Activated CD4-positive, alpha-beta T cell treated with anti-CD3 and anti-CD28 coated beads for 24 hours (primary cell): ENCODE data around the gene TCF4.

ENCODE experiments used
- DNase-seq, 2 donors: peaks; one replicate each; pipeline ENCODE4 v3.0.0-alpha.2; 2020; ENCODE audit warnings: low read depth in 2 of 2

The TCF4 gene

DNA sequence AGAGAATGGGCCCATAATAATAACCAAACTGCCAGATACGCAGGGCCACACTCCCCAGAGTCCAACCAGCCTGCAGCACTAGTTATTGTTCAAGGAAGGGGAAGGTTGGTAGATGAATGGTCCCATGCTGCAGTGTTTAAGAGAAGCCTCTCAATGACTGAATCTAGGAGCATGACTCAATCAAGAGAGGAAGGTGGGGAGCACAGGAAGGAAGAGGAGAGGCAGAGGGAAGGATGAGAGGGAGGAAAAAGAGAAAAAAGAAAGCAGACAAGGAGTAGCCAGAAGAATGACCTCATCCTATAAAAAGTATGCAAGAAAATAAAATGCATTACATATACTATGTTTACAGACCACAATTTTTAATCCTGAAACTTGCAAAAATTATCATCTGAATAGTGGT is 174.5 kb downstream of the TCF4 start:
- no peak for DNase-seq

DNA sequence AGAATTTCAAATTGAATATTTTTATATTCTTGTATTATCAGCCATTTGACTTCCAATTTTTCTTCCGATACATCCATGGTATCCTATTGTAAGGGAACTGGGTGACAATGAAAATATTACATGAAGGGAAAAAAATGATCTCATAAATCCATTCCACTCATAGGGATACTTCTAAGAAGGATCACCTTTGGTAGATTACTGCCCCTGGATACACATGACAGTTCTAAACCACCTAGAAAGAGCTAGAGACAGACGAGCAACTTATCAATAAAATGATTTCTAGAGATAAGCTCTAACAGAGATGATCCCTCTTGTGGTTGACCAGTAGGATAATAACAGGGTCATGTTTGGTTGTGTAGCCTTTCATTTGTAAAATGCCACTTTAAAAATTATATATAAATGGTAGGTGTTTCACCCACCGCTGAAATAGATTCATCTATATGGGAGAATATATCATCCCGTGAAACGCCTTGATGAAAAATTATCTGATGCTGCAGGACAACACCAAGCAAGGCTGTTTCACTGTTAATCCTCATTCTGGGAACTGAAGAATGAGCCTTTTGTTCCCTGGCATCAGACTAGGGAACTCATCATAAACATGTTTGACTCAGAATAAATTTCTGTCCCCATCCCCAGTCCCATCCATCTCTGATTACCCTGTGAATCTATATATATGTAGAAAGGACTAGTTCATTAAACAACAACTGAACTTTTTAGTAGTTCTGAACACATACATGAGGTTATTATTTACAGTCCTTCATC is 180.0 kb downstream of the TCF4 start:
- no peak for DNase-seq

DNA sequence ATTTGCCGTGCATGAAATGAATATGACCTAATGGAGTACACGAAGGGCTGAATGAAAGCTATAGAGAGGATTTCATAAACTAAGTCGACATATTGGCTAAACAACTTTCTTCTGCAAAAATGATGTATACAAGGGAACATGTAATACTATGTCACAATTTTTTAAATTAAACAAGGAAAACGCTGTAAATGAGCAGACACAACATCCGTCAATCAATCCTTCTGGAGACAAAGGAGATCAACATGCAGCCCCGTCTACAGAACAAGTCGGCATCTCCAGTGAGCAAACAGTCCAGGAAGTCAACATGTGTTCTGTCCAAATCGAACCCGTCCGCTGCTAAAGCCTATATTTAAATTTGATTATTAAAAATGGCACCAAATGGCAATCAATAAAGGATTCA is 180.8 kb downstream of the TCF4 start:
- no peak for DNase-seq

DNA sequence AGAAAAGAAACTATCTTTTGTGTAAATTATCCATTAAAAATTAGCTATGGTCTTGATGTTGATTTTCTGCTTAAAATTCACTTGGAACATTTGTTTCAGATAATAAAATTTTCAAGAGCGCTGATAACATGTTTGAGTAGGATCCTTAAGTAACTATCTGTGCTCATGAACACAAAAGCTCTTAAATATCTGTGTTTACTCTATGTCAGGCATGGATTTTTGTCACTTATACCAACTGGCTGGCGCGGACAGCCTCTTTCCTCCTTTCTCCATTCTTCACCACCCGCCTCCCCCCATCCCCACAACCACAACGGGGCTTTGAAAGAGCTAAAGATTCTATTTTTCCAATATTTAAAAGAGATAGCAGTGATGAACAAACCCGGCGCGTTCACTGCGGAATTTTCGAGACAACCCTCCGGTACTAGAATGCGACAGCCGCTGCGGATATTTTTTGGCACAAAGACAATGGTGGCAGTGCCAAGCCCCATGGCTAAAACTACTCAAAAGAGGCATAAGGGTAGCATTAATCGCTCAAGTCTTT is 181.5 kb downstream of the TCF4 start:
- DNase-seq = no peak

DNA sequence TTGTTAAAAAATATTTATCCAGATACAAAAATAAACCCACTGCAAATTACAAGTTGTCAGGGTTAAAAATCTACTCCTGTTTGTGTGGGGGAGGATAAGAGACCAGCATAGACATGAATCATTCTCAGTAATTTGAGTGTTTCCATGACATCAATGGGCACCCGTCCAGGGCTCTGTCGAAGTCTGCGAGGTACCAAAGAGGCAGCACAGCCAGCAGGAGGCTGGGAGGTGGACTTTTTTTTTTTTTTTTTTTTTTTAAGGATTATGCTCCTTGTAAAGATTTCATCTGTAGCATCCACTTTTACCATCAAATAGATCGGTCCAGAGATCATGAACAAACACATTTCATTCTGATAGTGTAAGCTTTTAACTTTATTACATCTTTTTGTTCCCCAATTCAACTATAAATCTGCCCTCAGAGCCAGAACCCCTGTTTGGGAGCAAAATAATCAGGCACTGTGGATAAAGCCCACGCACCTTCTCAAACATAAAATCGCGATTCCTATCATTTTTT is 182.0 kb downstream of the TCF4 start:
- DNase-seq = no peak

DNA sequence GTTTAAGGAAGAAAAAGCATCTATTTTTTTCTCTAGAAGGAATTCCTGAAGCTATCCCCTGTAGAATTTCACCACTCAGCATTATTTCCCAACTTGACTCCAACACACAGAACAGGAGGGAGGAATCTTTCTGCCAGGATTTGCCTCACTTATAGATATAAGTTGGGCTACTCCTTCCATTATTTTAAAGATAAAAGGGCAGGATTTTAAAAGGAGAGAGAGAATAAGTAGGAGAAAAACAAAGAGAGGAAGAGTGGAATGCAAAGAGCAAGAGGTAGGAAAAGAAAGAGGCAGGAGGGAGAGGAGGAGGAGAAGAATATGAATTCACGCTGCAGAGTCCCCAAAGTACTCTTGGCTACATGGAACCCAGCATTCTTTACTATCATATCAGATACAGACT is 182.5 kb downstream of the TCF4 start:
- no peak for DNase-seq

DNA sequence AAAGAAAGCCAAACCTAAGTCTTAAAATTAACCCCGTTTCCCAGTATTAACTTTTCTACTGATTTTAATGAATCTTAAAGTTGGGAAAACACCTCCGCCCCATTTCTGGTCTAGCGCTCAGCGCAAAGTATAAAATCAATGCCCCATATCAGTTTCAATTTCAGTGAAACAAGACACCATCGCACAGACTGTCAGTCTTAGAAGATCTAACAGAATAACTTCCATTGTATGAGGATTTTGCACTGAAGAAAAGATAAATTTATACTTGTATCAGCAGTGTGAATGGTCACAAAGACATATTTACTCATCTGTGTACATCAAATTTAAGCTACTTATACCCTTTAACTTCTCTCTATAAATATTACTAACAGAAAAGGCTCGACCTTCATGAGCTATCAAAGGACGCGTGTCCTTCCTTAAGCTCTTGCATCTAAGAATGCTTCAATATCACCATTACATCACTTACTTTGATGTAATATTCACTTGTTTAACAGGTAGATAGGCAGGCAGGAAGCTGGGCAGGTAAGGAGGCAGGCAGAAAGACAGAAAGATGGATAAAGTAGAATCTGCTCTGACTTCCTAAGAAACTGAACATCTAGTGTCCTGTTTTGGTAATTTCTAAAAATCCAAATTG is 183.0 kb downstream of the TCF4 start:
- no peak for DNase-seq

DNA sequence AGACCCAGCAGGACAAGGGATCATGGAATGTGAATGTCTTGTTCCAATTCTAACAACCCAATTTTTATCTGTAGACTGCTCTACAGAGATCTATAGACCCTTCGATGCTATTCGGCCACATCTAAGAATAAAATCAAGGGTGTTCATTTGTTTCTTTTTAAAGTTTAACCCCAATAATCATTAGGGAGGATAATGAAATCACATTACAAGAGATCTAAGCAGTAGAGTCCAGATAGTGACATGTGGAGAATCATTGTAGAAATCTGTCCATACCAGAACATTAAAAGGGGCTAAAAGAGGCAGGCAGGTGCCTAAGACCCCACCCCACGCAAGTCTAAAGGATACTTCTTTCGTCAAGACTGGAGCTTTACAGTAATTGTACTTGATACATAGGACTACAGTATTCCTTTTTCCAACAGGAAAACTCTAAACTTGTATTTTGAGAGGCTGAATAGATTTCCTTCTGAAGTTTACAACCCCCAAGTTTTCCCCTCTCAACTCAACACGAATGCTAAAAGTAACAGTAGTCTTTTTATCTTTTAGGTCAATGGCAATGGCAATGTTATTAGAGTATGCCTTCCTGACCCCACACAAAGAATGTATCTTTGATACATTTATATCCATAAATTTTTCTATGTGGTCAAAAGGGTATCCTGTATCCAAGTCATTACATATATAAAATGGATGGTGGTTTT is 183.7 kb downstream of the TCF4 start:
- DNase-seq = no peak

DNA sequence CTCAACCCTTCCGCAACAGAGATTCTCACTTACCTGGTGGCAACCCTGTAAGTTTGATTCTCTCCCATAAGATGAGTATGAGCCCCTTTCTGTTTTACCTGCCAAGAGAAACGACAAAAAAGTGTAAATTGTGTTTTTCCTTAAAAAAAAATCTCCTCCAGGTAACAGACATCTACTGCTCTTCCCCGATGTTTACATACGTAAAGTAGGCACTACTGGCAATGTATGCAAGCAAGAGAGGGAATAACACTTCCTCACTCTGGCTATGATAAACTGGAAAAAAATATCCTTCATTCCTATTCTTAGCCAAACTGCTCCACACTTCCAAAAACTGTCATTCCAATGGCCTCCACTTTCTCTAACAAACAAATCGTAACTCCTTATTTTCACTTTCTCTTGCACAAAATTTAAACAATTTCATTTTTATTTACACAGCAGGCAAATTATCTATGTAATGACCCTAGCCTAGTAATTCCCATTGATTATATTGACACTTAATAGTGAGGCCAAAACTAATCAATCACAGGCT is 184.5 kb downstream of the TCF4 start:
- DNase-seq = no peak

DNA sequence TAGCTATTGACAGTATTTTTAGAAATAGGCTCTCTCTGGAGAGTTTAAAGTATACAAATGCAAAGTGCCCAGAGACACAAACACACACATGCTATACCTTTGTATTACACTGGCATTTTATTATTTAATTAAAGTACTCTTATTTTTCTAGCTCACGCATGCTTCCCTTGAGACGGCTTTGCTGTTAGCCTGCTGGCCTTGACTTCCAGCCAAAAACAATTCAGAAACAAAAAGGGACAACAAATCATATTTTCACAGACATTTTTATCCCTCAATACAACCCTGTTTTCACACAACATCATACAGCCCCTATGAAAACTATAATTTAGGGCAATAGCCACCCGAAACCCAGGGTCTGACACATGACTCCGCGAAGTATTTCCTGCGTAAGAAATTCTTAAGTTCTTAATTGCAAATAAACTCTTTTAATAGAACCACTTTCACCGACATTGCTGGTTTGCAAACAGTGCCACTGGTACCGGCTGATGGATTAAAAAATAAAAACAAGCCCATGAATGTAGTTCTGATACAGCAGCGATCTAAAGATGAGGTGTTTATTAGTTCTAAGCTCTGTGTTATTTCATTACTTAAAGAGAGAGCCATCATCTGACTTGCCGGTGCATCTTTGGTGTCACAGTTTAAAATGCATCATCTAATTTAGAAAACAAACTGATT is 185.1 kb downstream of the TCF4 start:
- no peak for DNase-seq

DNA sequence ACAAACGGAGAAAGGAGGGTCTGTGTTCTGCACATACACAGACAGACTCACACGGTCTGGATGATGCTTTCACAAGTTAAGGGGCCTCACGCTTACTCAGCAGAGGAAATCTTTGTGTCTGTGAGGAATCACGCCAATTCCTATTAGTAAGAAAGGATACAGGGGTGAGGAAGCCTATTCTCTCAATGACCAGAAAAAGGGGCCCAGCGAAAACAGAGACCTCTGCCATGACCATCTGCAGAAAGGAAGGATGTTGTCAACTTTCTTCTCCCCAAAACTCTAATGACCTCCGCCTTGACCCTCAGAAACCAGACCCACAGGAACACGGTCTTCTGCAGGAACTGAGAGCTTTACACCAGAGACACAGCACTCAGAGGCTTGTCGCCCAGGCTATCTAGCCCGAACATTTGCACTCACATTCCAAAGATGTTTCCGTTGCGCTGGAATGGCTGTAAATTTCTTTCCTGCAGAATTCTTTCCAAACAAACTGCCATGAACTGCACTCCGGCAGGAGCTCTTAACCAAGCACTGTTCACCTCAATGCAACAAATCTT is 186.3 kb downstream of the TCF4 start:
- no peak for DNase-seq

DNA sequence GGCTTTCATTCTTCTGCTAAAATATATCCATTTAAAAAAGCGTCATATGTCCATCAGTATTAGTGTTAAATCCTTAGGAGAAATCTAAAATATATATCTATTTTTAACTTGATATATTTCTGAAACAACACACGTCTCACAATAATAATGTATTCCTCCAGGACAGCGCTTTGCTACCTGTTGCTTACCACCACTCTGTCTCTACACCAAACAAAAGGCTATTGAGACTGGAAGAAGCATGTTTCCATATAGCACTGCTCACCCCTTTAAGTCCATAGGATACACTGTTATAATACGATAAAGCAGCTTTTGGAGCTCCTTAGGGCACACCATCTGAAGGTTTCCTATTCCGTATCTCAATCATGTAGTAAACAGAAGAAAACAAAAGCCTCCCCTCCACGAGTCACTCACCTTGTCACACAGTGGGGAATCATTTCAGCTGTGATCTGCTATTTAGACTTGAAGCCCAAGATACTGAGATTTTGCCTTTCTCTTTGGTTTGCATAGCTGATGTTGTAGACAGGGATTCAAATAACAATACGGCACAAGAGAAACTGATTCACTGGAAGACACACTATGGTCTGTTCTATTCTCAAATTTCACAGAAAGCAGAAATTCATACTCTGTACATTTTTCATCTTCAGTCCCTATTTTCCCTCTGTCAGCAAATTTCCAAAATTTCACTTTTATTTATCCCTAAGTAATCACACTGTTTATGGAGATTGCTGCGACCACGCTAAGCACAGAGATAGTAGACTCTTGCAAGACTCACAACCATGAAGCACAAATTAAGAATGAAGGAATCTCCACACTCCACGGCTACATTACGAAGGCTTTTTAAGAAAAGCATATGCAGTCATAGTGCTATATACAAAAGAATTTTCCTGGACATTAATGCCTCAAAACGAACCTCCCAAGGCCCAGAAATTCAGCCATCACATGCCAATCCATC is 187.1 kb downstream of the TCF4 start:
- no peak for DNase-seq

DNA sequence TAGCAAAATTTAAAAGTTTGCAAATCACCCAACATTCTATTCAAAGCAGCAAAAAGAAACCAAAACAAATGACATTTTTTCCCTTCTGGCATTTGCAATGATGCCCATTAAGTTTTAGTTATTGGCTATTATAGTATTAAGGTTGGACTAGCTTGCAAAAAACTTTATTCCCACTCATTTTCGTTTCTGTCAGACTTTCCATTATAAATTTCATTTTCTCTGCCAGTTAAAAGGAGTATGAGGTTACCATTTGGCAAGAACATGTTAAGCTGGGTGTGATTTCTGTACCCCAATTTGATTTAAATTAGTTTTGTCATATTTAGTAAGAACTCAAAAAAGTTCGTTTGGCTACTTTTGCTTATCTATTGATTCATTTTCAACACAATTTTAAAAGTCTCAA is 187.9 kb downstream of the TCF4 start:
- DNase-seq = no peak

DNA sequence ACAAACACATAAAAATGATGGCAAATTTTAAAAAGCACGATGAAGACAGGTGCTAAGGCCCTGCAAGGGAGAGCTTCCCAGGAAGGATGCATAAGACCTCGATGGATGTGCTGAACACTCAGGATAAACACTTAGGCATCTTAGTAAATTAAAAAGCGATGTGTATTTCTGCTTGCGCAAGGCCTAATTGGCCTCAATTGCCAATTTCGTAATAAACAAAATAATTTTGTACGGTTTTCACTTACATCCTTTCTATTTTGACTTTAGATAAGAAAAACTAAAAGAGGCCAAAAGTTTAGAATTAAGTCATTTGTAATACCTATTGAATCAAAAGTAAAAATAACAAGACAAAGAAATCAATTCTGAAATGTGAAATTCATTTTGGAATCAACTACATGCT is 189.1 kb downstream of the TCF4 start:
- DNase-seq = no peak

DNA sequence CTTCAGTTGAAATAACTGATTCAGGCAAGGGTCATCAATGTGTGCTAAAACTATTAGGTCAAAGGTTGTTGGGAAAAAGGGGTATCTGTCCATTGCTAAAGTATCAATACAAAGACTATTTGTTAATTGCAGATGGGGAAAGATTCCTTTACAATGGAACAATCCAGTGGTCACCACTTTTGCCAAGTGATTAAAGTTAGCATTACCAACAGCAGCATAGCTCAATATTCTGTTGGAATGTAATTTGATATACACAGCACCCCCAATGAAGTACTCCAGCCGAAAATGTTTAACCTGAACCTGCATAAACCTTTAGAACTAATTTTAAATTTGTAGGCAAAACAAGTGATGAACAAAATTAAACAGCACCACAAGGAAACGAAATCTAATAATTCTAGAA is 191.0 kb downstream of the TCF4 start:
- no peak for DNase-seq

DNA sequence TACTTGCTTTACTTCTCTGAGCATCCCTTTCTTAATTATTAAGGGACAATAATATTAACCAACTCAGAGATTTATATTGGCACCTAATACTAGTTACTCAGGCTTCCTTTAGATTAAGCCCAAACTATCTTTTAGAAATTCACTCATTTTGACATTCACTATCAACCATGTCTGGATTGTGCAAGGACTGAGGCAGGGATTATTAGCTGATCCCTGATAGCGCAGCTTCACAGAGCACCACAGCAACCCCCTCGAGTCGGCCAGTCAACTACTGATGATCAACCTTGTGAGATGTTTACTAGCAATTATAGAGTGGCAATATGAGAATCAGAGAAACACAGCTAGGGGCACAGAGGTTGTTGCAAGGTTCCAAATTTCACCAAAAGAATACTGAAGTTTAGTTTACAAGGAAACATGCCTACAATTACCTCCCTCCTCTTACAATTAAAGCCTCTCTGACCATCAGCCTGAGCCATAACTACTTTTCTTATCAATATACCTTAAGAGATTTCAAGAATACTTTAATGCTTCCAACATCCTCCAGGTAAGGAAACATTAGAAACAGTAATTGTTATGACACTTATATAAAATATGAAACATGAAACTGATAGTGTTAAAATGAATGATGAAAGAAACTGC is 191.6 kb downstream of the TCF4 start:
- DNase-seq = no peak

DNA sequence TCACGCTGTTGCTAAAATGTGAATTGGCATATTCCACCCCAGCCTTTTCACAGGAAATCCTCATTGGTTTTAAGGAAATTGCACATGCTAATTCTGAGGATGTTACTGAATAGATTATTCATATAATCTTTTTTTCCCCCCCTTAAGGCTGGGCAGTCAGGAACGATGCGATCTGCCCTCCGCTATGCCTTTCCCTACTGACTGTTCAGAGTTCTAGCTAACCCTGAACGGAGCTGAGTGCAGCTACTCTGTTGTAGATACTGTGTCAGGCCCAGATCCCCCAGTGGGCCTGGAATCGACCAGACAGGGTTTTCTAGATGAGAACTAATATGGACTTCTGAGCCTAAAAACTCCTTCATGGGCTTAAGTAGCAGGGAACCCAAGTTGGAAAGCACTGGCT is 192.2 kb downstream of the TCF4 start:
- no peak for DNase-seq

DNA sequence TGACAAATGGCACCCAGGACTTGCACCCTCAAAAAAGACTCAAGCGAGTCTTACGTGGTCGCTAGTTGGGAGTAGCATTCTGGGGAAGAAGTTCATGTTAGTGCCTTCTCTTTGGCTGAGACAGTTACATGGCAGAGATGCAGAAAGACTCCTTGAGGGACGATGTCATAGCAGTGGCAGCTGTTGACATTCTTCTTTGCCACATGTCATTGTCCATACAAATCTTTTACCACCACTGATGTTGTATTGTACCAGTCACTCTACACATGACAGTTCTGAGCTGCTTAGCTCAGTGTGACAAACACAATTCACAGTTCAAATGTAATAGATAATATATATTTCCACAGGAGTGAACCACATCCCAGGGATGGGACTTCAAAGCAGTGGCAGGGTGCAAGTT is 197.1 kb downstream of the TCF4 start:
- DNase-seq = no peak

DNA sequence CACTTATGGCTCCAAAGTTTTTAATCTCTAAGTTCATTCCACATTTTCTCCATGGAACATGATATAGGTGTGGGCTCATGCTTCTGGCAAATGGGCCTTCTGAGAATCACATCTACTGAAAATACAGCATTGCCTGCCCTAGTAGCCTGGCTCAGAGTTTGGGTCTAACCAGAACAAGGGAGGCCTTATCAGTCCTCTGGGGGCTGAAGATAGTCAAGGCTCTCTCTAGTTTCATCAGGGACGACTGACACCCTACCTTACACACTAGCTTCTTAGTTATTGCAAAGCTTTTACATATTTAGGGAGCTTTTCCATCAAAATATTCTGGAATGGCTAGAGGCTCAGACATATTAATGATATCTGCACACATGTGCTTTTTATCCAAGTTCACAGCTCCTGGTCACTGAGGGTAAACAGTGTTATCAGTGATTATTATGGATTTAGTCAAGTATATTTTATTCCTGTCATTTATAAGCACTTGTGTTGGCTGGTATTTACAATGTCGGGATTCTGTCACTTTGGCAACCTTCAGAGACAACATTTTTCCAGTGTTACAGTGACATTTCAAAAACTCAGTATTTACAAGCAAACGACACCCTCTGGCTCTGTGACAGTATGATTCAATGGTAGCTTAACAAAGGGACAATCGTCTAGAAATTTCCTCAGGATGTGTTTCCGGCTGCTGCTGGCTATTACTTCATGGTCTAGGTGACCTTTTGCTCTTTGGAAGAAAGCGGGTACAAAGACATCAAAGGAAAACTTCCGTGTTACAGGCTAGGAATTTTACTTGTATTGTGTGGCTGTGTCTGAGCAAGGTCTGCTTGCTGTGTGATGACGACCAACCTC is 200.6 kb downstream of the TCF4 start:
- DNase-seq = no peak
